ENCODE results near the gene PACS1. TPM values are rescaled to one million over a fixed set of nuclear protein-coding genes. Genes with fewer than 3 reads are reported as not detected.
"Not testable (repeated sequence)": the region's sequence is repeated elsewhere in the genome, so short reads cannot be mapped to it uniquely, and the experiment has no call there.

The PACS1 gene
- total RNA-seq, 1 experiment from 2014 or later = 8.9 TPM

DNA sequence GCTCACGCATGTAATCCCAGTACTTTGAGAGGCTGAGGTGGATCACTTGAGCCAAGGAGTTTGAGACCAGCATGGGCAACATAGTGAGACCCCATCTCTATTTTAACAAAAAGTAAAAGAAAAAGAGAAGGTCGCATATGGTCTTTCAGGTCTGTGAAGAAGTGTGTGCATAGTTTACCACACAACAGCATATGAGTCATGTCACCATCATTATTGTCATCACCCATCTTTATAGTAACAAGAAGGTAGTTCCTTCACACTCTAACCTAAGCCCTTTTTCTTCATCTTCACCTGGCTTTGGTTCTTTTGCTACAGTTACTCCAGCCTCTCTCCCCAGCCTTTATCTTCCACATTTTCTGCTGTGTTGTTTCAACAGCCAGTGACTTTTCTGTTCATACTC, 39.2 kb downstream of the PACS1 start:
- DNase-seq (ENCODE audit: low spot score) = no peak

DNA sequence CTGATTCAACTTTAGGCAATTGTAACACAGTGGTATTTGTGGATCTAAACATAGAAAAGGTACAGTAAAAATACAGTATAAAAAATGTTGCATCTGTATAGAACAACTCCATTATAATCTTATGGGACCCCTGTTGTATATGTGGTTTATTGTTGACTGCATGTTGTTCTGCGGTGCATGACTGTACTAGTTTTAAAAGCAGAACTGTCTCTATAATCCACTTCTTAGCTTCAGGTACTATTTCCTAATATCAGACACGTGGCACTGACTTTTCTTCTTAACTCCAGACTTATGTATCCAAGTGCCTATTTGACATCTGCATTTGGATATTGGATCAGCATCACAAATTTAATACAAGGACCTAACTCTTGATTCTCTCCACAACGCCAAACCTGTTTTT, 41.1 kb downstream of the PACS1 start:
- DNase-seq (ENCODE audit: low spot score) = no peak

DNA sequence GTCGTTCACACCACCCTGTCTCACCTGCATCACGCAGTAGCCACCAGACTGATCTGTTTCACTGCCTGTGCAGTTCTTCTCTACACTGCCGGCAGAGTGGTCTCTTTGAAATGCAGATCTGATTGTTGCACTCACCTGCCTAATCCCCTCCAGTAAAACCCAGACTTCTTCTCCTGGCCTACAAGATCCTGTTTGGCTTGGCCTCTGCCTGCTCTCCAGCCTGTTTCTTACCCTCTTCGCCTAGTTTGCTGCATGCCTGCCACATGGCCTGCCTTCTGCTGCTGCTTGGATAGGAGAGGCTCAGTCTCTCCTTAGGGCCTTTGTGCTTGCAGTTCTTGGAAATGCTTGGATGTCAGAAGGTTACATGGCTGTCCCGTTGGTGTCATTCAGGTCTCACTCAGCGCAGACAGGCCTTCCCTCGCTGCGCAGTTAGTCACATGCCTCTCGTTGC, 42.0 kb downstream of the PACS1 start:
- DNase-seq (ENCODE audit: low spot score) = no peak

DNA sequence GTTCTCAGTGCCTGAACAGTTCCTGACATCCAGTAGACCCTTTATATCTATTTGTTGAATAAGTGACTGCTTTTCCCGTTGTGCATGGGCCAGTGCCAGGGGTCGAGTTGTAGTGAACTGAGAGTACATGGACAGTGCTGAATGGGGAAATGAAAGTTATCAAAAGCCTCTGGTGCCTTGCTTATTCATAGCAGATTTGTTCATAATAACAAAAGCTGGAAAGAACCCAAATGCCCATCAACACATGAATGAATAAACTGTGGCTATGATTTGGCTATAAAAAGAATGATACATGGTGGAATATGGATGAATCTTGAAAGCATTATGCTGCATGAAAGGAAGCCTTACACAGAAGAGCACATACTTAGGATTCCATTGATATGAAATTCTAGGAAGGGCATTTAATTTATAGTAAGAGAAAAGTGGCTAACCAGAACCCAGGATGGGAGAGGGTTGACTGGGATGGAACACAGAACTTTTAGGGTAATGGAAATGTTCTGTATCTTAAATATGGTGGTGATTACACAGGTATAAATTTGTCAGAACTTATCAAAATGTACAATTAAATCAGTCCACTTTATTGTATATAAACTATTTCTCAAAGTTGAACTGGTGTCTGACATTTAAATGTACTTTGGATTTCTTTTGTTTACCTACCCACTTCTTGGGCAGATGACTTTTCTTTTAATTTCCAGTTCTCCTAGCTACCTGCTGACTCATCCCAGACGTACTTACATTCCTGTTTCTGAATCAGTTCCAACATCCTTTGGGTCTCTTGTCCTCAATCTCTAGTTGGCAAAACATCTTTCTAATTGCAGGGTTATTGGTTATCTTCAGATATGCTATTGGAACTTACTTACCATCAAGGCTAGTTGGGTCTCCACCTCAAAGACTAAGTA, 42.8 kb downstream of the PACS1 start:
- DNase-seq (ENCODE audit: low spot score) = peak; percentile 57

DNA sequence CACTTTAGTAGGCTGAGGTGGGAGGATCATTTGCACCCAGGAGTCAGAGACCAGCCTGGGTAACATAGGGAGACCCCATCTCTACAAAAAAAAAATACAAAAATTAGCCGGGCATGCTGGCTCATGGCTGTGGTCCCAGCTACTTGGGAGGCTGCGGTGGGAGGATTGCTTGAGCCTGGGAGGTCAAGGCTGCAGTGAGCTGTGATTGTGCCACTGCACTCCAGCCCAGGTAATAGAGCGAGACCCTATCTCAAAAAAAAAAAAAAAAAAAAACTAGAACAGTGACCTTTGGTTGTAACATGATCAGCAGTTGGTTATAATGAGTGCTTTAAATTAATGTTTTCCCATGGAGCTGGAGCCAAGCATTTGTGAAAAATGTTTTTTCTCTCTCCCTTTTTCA, 44.9 kb downstream of the PACS1 start:
- not testable (repeated sequence) for DNase-seq (ENCODE audit: low spot score)

DNA sequence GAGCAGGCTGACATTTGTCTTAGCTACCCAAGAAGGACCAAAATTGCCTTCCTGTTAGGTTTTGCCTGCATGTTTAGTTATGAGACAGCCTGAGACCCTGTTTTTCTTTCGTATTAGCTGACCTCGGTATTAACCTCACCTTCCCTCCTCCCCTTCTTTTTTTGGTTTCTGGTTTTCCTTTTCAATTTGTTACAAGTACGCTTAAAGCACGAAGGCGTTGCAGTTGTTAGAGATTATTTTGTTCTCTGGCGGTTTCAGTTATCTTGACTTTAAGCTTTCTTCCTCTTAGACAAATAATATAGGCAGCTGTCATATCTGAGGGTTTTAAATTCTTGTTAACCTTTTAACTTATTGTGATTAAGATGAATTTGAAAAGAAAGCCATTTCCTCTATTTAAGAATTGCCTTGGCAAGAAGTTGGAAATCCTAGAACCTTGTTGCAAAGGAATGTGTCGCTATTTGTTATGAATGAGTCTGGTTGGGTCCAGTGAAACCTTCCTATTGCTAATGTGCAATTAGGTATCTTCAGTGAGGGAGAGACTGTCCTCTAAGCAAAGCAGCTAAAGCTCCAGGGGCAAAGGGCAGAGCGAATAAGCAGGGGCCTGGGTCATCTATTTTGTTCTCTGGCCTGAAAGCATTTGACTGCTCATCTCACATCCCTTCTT, 45.7 kb downstream of the PACS1 start:
- DNase-seq (ENCODE audit: low spot score) = no peak

DNA sequence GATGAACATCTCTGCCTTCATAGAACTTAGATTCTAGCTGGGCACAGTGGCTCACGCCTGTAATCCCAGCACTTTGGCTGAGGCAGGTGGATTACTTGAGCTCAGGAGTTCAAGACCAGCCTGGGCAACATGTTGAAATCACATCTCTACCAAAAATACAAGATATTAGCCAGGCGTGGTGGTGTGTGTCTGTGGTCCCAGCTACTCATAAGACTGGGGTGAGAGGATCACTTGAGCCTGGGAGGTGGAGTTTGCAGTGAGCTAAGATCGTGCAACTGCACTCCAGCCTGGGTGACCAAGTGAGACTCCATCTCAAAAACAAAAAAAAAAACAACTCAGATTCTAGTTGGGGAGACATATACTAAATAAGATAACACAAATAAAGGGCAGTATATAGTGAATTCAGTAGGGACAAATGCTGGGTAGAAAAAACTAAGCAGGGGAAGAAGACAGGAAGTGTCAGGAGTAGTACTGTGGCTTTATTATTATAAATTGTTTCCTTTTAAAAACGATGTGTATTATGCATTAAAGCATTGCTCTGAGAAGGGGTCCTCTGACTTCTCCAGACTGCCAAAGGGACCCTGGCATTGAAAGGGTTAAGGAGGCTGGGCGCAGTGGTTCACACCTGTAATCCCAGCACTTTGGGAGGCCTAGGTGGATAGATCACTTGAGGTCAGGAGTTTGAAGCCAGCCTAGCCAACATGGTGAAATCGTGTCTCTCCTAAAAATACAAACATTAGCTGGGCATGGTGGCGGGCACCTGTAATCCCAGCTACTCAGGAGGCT, 46.7 kb downstream of the PACS1 start:
- DNase-seq (ENCODE audit: low spot score) = no peak

DNA sequence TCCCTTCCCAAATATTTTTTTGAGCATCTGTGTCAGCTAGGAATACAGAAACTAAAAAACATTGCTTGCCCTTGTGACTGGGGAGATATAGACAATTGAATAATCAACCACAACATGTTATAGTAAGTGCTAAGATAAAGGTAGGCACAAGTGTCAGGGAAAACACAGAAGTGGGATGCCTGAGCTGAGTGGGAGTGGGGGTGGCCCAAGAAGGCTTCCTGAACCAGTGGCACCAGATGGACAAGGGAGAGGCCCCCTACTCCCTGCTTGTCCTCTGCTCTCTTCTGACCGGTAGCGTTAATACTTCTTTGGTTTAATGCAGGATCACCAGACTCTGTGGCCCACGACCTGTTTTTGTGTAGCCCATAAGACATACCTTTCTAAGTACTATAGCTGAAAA, 48.8 kb downstream of the PACS1 start:
- DNase-seq (ENCODE audit: low spot score) = no peak

DNA sequence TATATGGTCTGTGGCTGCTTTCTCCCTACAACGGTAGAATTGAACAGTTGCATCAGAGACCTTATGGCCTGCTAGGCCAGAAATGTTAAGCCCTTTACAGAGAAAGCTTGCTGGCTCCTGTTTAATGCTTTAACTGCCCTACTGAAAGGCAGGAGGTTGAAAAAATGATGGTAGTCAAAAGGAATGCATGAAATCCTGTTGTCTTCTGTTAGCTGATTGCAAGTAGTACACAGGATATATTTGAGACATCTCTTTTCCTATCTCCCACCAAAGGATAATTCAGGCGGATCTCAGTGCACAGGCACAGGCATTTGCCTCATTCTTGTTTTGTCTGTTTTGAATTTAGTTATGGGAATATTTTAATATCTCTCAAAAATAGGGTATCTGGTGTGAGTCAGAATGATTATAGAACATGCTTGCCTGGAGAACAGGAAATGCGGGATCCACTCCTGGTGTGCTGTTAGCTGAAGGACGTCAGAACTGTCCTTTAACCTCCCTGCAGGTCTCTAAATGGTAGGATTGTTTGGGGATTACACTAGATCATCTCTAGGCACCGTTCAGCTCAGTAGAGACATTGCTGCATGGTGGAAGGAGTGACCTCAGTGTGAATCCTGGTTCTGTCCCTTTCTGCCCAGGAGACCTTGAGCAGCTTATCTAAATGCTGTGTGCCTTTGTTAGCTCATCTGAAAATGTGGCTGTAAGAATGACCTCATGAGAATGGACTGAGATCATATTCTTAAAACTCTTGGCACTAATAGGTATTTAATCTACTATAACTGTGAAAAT, 49.5 kb downstream of the PACS1 start:
- peak; percentile 23 for DNase-seq (ENCODE audit: low spot score)

DNA sequence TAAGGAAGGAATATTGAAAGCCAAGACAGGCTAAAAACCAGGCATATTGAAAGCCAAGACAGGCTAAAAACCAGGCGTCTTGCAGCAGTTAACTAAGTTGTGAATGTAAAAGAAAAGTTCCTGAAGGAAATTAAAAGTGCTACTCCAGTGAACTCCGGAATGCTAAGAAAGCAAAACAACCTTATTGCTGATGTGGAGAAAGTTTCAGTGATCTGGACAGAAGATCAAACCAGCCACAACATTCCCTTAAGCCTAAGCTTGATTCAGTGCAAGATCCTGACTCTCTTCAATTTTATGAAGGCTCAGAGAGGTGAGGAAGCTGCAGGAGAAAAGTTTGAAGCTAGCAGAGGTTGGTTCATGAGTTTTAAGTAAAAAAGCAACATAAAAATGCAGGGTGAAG, 51.4 kb downstream of the PACS1 start:
- DNase-seq (ENCODE audit: low spot score) = no peak

DNA sequence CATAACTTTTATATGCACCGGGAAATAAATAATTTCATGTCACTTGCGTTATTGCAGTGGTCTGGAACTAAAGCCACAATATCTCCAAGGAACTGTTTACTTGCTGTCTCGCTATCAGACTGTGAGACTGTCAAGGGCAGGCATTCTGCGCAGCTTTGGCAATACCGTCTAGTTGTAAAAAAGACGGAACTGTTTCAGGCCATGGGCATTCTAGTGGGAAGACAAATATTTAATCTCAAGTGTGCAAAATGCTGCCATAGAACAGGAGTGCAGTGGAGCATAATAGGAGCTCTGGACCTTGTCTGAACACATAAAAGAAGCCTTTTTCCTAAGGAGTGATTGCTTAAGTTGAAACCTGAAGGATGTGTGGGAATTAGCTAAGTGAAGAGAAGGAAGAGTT, 53.8 kb downstream of the PACS1 start:
- DNase-seq (ENCODE audit: low spot score) = no peak

DNA sequence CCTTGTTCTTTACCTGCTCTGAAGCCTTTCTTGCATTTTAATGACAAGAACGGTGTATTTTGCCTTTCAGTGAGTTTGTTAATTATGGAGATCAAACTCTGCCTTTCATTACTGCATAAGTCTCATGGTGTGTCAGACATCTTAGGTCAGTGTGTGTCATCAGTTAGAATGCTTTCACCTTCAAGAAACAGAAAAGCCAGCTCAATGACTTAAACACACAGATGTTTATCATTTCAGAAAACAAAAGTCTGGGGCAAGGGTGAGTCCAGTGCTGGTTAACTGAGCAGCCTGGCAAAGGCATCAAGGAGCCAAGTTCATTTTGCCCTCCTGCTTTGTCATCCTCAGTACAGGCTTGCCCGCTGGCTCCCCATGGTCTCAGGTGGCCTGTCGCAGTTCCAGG, 54.5 kb downstream of the PACS1 start:
- DNase-seq (ENCODE audit: low spot score) = peak; percentile 29

DNA sequence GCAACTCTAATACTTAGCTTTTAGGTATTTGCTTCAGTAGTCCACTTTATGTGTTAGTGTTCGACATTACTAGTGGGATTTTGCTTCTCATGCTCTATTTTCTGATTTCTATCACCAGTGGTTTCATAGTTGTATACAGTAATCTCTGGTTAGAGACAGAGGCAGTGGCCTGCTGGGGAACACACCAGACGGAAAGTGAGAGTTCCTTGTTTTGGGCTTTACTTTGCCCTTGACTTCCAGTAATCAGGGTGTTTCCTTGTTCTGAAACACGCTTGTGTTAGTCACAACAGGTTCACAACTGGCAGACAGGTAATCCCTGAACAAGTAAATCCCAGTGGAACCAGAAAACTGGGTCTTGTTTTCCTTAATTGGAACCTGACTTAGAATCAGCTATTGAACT, 56.0 kb downstream of the PACS1 start:
- DNase-seq (ENCODE audit: low spot score) = no peak

DNA sequence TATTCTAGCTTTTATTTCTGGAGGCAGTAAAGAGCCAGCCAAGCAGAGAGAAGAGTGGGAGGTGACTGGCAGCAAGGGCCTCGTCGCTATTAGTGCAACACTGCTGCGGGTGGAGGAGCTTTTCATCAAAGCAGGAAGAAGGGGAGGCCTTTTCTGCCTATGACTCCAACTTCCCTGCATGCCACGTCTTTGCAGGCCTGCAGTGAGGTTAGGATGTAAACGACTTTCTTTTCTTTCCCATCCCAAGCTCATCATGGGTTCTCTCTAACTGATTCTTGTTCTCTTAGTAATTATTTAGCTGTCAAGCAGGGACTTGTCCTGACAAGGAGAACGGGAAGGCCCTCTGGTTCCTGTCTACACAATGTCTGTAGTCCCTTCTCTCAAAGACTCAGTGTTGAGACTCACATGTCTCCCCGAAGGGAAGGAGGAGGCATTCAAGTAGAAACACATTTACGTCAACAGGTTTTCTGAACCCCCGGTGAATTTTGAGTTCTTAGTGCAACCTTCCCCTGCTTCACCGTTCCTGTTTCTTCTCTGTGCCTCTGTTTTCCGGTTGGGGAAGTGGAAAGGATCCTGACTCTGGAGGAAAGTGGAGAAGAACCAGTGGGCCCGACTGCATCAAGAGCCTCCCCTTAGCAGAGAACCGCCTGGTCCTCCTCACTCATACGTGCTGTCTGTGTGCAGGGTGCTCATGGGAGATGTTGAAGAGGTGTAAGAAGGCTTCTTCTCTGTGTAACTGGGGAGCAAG, 56.9 kb downstream of the PACS1 start:
- no peak for DNase-seq (ENCODE audit: low spot score)

DNA sequence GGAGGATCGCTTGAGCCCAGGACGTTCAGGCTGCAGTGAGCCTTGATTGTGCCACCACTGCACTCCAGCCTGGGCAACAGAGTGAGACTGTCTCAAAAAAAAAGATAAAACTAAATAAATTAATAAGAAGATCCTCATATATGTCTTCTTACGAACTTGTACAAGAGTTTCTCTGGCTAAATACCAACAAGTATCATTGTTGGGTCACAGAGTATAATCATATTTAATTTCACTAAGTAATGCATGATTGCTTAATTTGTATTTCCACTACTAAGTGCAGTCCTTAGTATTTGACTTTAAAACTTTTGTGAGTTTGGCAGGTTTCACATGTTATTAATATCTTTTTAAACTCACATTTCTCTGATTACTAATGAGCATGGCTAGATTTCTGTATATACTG, 60.9 kb downstream of the PACS1 start:
- no peak for DNase-seq (ENCODE audit: low spot score)

DNA sequence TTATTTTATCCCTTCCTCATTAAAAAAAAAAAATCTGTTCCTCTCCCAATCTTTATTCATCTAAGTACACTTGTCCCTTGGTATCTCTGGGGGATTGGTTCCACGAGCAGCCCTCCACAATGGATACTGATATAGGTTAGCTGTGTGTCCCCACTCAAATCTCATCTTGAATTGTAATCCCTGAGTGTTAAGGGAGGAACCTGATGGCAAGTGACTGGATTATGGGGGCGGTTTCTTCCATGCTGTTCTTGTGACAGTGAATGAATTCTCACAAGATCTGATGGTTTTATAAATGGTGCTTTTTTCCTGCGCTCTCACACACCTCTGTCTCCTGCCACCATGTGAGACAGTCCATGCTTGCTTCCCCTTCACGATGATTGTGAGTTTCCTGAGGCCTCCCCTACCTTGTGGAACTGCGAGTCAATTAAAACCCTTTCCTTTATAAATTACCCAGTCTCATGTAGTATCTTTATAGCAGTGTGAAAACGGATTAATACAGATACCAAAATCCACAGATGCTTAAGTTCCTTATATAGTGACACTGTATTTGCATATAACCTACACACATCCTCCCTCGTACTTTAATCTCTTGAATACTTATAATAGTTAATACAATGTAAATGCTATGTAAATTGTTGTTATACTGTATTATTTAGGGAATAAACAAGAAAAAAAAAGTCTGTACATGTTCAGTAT, 62.0 kb downstream of the PACS1 start:
- DNase-seq (ENCODE audit: low spot score) = no peak

DNA sequence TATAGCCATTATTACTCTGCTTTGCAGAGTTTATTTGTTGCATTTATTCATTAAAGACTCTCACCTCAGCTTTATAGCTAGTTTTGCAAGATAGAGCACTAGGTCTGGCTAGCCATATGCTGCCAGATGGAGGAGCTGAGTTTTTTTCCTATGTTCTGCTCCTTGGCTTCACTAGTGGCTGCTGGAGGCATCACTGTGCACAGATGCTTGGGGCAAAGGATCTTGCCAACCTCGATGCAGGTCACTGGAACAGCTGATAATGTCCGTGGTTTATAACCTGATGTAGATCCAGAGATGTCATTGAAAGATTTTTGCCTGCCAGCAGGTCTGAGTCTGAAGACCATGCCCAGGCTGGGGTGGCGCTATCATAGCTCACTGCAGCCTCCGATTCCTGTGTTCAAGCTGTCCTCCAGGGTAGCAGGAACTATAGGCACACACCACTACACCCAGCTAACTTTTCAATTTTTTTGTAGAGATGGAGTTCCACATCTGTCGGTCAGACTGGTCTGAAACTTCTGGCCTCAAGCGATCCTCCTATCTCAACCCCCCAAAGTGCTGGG, 63.2 kb downstream of the PACS1 start:
- DNase-seq (ENCODE audit: low spot score) = no peak

DNA sequence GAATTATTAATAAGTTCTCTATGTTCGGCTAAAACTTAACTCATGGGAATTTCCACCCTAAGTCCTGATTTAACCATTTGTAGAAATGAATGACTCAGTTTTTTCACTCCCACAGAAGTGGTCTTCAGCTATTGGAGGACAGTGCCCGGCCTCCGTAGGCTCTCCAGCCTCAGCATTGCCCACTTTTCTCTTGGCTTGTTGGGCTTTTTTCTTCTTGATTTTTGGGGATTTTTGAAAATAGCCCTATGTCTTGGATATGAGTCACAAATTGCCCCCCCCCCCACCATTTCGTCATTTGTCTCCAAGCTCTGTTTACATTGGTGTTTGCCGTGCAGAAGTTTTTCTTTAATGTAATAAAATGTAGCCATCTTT, 66.7 kb downstream of the PACS1 start:
- no peak for DNase-seq (ENCODE audit: low spot score)

DNA sequence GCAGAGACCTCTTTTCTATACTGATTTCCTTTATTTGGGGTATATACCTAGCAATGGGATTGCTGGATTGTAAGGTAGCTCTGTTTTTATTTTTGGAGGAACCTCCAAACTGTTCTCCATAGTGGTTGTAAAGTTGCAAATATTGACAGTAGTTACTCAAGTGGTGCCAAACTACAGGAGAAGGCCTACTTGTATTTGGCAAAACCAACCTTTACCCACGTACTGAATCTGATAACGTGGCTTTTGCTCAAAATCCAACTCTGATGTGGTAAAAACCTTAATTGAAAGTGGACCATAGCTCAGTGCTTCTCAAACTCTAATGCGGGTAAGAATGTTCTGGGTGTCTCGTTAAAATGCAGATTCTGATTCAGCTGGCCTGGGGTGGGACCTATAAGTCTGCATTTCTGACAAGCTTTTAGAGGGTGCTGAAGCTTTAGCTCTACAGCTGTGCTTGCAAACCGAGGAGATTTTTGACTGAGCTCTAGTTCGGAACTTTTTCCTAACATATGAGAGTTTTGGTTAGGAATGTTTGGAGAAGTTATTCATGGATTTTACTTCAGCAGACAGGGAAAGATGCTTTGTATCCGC, 69.8 kb downstream of the PACS1 start:
- no peak for DNase-seq (ENCODE audit: low spot score)
